AG20443 (cell line): ENCODE measurements around the gene TRMU.

ENCODE experiments used
- DNase-seq: peaks from one replicate; pipeline ENCODE4 v3.0.0; 2012; ENCODE audit warnings: low spot score, mixed read lengths

Gene TRMU

DNA sequence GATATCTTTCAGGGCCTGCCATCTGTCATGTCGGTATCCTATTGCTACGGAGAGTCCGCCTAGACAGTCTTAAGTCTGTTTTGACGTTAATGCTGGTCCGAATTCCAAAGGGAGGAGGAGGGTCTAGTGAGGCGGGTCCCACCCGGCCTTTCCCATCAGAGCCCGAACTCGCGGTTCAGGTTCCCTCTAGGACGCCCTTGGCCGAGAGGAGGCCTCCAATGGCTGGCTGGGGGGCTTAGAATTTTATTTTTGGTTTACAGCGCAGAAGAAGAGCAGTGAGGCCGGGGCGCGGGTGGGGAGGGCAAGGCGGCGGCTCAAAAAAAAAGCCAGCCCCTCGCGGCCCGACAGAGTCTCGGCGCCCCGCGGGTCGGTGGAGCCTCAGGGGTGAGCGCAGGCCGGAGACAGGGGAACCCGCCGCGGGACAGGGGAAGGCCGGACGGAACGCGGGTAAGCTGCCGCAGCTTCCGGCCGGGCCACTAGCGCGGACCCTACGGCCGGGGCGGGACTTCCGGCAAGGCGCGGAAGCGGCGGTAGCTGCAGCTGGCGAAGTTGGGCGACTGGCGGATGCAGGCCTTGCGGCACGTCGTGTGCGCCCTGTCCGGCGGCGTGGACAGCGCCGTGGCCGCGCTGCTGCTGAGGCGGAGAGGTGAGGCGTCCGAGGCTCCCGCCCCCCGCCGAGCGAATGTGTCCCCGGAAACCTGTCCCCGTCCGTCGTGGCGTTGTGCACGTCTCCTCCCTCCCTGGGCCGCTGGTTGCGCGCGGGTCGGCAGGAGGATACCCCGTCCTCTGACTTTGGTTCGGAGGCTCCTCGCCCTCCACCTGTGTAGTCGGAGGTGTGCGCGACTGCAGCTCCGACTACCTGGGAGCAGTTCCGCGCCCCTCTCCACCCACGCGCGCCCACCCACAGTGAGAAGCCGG lies at the start of gene TRMU:
TSS of gene TRMU (plus strand) at position 514 of the 918 bp plus-strand sequence. CDS start at position 565, 51 bp downstream.
- DNase-seq = peak; percentile 99

- no peak for DNase-seq
Measured at GRCh38 chr22:46286006-46286405, 49.5 kb upstream of the TRMU start.

DNA sequence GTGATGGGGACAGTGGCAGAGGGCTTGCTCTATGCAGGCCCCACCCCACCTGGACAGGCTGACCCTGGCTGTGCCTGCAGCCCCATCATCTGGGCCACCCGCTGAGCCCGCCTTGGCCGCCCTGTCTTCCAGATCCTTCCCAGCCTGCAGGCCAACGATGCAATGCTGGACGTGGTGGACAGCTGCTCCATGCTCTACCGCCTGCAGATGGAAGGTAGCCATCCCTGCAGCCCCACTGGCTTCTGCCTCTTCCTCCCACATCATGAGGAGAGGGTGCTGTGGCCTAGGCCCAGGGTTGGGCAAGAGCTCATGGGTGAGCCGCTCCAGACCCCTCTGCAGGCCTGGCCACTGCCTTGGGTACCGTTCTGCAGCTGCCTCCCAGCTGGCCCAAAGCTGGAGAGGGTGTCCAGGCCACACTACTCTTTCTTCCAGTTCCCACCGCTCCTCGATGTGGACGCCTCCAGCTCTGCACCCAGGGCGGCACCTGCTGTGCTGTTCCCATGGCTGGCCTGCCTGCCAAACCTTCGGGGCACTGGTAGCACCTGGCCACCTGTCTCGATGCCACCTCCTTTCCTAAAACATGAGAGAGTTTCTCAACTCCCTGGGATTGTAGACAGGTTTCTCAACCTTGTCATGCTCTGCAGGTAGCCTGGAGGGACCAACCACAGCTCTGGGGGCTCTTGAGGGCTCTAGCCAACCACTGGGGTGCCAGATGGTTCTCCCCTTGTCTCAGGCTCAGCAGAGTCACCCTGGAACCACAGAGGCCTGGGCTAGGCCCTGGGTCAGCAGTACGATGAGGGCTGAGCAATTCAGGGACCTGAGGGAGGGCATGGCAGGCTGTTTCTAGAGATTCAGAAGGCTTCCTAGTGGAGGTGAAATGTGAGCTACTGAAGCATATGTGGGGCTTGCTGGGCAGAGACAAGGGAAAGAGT lies 48.3 kb upstream of the TRMU start:
- no peak for DNase-seq

DNA sequence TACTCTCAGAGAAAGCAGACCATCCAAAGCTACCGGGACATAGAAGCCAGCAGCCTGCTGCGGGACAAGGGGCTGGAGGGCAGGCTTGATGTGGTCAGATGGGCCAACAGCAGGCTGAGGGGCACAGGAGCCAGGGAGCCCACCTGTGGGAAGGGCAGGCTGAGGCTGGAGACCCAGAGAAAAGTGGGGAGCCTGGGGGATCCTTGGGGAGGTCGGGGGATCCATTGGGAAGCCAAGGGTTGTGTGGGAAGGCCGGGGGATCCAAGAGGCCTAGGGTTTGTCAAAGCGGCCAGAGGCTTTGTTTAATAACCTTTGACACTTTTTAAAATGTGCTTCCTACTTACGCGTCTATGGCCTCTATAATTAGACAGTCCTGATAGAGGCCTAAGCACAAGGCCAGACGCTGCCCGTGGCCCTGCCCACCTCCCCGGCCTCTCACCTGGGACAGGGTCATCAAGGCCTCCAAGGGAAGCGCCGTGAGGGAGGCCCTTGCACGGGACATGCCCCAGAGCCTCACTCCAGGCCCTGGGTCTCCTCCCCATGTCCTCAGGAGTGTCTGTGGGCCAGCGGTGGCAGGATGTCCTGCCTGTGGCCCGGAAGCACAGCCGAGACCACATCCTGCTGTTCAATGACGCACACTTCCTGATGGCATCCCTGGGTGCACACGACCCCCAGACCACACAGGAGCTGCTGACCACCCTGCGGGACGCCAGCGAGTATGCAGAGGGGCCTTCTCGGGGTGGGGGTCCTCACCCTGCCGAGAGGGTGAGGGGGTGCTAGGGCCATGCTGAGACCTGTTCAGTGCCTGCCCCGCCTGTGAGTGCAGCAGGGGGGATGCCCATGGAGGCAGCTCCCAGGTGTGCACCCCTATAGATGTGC lies 47.4 kb upstream of the TRMU start:
- DNase-seq = no peak

DNA sequence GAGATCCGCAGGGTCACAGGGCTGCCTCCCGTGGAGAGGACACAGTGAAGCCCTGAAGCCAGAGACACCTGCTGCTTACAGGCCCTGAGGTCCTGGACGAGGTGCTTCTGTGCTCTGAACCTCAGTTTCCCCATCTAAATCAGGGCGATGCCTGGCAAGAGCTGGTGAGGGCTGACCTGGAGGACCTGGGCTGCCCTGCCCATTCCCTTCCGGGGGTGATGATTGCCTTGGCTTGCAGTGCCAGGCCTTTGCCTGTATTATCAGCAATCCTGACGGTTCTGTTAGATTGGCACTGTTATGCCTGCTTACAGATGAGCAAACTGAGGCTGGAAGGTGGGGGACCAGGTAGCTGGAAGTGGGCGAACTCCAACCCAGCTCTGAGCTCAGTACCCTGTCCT lies 46.7 kb upstream of the TRMU start:
- no peak for DNase-seq

- DNase-seq = no peak
Measured at GRCh38 chr22:46289244-46289891, 46.1 kb upstream of the TRMU start.

GRCh38 chr22:46290121-46290842 lies 45.2 kb upstream of the TRMU start:
- DNase-seq = no peak

- DNase-seq = no peak
Measured at GRCh38 chr22:46290843-46291785, 44.4 kb upstream of the TRMU start.

DNA sequence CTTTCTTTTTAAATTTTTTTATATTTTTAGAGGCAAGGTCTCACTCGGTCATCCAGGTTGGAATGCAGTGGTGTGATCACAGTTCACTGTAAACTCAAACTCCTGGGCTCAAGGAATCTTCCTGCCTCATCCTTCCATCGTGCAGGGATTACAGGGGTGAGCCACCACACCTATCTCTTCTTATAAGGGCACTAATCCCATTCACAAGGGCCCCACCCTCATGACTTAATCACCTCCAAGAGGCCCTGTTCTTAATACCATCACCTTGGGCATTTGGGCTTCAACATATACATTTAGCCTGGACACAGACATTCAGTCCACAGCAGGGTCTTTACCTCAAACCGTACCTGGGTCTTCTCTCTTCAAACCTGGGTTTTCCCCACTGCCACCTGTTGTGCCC lies 43.3 kb upstream of the TRMU start:
- DNase-seq = no peak

DNA sequence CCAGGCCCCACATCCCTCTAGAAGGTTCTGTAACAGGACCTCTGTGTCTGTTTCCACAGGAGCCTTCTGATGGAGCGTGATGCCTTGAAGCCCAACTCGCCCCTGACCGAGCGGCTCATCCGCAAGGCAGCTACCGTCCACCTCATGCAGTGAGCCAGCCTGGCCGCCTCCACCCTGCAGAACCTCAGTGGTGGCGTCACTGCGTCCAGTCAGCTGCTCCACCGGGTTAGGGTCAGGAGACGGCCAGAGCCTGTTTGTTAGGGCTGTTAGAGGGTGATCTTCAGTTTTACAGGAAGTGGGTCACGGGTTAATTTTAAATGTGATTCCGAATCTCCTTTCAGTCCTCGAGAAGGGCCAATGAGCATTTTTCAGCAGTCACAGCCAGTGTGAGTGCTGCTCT lies 42.8 kb upstream of the TRMU start:
- DNase-seq = no peak

- DNase-seq = peak; percentile 78
Measured at GRCh38 chr22:46293577-46294260, 41.8 kb upstream of the TRMU start.

DNA sequence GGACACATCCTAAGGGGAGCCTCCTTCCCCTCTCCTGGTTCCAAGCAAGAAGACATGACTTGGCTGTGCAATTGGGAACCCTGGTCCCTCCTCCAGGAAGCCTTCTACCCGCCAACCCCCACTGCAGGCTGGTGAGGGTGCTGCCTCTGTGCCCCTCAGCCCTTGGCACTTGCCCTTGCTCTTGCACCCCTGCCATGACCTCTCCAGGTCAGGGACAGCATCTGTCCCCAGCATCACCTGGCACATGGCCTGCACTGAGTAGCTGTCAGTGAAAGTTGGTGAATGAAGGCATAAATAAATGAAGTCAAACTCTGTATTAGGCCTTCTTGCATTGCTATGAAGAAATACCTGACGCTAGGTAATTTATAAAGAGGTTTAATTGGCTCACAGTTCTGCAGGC lies 40.7 kb upstream of the TRMU start:
- DNase-seq = no peak

DNA sequence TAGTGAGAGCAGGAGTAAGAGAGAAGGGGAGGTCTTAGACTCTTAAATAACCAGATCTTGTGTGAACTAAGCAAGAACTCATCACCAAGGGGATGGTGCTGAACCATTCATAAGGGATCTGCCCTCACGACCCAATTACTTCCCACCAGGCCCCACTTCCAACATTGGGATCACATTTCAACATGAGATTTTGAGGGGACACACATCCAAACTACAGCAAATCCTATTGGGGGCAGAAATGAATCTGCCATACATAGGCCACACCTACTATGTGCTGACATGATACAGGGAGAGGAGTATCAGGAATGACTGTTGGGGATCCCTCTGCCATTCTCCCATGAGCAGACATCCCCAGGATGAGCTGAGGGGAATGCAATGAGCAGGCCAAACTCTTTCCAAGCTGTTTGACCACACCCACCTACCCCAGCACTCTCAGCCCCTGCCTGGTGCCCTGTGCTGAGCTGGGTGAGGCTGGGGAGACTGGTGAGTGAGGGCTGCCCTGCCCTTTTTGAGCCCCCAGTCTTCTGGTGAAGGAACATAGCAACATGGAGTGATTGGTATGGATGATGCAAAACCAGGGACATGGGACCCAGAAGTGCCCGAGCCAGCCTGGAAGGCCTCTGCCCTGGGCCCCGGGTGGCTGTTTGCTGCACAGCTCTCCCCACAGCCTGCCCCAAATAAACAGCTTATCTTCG lies 40.1 kb upstream of the TRMU start:
- DNase-seq = no peak

DNA sequence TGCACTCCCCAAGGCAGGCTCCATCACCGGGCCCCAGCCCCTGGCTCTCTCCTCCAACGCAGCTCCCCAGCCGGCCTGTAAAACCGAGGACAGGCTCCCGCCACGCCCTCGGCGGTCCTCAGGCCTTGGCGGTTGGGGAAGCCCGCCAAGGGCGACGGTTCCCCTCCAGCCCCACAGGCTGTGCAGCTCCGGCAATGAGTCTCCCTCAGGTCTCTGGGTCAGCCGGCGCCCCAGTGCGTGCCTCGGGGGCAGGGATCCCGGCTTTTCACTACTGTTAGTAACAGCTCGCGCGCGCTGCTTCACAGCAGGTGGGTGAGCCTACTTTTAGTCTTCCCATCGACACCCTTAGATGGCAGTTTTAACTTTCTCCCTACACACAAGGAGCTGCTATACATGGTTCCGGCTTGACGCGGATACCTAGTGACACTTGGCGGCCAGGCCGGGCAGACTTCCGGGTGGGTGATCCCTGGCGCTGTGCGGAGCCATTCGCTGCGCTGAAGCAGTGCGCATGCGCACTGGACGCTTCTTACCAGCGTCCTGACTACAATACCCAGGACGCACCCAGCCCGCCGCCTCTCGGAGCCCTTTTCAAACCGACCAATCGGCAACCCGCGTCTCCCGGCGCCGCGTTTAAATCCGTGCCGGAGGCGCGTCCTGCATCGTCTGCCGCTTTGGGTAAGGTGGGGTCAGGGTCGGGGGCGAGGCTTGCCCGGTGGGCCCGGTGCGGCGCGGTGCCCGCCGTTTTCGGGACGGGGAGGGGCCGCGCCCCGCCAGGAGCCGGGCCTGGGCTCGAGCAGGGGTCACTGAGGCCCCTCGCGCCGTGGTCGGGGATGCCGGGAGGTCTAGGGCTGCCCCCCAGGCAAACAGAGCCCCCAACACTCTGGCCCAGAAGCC lies 39.0 kb upstream of the TRMU start, which contains the start of gene GTSE1:
TSS of gene GTSE1 (plus strand) at position 614 of the 894 bp plus-strand sequence. CDS start 531 bp downstream, outside the sequence.
- peak; percentile 100 for DNase-seq

DNA sequence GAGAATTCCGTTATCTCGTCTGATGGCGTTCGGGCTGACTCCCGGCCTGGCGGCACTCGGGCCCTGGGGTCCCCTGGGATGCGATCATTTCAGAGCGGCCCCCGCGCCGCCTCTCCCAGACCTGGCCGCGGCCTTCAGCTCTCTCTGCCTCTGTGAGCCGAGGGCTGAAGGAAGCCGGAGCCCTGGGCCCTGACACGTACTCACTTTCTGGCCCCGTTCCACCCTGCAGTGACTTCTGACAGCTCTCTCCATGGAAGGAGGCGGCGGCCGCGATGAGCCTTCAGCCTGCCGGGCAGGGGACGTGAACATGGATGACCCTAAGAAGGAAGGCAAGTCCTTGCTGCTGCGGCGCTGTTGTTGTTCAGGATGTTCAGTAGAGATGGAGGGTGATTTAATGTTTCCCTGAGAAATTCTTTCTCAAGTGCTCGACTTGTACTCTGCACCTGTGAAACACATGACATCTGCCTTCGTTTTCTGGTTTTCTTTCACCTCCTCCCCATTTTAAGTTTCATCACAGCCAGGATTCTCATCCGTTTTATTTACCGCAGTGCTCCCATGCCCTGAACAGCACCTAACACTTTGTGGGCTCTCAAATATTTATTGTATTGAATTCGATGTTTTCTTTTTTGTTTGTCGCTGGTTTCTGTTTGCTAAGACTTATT lies 38.2 kb upstream of the TRMU start:
- DNase-seq = peak; percentile 52

- DNase-seq = no peak
Measured at GRCh38 chr22:46299101-46299500, 36.4 kb upstream of the TRMU start.
